Kidney tubule cell (primary cell): ENCODE data around the gene FAM161A.
A peak's percentile ranks its signal among the peaks of the same experiment; 100 is the strongest.
"Not testable (repeated sequence)": the region's sequence is repeated elsewhere in the genome, so short reads cannot be mapped to it uniquely, and the experiment has no call there.

Experiments
- DNase-seq: peaks from one replicate; pipeline ENCODE4 v3.0.0-alpha.2; 2018; ENCODE audit warnings: low spot score

The FAM161A gene, protein sequence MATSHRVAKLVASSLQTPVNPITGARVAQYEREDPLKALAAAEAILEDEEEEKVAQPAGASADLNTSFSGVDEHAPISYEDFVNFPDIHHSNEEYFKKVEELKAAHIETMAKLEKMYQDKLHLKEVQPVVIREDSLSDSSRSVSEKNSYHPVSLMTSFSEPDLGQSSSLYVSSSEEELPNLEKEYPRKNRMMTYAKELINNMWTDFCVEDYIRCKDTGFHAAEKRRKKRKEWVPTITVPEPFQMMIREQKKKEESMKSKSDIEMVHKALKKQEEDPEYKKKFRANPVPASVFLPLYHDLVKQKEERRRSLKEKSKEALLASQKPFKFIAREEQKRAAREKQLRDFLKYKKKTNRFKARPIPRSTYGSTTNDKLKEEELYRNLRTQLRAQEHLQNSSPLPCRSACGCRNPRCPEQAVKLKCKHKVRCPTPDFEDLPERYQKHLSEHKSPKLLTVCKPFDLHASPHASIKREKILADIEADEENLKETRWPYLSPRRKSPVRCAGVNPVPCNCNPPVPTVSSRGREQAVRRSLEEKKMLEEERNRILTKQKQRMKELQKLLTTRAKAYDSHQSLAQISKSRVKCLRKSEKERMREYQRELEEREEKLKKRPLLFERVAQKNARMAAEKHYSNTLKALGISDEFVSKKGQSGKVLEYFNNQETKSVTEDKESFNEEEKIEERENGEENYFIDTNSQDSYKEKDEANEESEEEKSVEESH

DNA sequence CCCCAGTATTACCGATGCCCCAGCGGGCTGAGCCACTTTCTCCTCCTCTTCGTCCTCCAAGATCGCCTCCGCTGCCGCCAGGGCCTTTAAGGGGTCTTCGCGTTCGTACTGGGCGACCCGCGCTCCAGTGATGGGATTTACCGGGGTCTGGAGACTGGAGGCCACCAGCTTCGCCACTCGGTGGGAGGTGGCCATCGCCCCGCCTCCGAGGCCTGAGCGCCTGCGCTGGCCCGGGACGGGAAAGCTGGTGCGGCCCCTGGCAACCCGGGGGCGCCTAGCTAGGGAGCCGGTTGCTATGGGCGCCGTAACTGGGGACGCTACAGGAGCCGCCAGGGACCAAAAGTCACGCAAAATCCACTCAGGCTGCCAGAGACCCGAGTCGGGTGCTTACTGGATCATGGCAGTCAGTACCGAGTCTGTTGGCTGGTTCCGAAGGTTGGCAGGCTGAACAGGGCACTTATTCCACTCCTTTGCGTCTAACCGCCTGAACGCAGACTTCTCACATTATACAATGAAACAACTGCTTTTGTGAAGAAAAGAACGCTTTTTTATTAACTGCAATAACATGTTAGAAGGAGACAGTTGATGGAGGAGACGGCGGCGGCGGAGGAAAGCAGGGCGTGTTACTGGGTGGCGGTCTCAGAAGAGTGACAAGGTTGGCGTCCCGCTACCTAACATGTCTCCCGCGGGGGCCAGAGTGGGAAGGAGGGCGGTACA lies at the start of gene FAM161A:
Gene FAM161A, minus strand, starts transcription at position 214 of the 717 bp plus-strand sequence. Its CDS starts 19 bp downstream, at position 195.
- DNase-seq, result peak; percentile 86

DNA sequence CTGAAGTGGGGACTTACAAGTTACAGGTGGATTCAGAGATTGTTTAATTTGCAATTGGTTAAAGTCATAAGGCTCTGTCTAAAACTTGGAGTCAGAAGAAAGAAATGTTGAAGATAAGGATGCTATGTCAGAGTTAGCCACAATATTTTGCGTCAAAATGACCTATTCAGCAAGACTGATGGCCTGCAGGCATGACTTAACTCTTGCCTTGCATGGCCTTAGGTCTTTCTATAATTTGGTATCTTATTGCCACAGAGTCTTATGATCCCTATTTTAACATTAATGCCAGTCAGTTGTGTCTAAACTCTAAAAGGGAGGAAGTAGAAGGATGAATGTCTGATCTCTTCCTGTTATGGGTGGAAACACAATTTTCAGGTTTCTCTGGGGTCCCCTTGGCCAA lies 46.4 kb upstream of the FAM161A start:
- no peak for DNase-seq

DNA sequence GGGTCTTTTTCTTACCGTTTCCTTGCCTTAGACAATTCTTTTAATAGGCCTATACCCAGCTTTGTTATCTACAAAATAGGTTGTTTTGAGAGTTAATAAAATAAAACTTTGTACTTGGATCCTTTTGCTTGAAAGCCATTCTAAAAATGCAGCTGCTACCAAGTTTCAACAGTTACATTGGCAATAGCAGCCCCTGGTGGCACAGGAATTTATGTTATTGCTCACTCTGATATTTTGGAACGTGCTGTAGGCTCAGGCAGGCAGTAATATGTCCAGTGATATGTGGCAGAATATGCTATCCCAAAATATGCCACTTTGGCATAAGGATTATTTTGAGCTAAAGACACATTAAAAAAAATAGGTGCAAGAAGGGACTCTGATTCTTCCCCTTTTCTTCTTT lies 45.0 kb upstream of the FAM161A start:
- peak; percentile 26 for DNase-seq

DNA sequence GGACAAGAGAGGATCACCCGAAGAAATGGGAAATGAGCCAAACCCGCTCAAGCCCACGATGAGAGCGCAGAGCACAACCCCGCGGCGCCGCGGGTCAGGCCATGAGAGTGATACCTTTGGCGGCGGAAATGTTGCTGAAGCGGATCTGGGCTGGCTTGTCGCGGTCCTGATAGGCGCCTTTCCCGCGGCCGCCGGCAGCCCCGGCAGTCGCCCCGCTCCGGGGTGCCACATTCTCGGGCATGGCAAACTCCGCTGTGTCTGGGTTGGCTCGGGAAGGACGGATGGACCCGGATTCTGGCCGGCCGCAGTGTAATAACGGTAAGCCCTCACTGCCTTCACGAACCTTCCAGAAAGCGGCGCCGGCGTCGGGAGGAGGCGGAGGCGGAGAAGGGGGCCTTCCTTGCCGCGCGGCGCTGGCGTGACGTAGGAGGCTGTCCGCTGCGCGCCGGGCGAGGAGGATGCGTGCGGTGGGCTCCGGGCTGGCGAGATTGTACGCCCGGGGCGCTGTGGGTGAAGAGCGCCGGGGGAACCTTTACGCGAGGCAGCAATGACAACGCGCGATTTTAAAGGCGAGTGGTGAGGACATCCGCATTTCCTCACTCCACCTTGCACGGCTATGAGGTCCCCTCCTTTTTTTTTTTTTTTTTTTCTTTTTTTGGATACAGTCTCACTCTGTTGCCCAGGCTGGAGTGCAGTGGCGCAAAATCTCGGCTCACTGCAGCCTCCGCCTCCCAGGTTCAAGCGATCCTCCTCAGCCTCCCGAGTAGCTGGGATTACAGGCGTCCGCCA lies 34.6 kb upstream of the FAM161A start, which contains the start of gene CCT4:
Gene CCT4, minus strand, starts transcription at position 390 of the 789 bp plus-strand sequence. Its CDS starts 149 bp downstream, at position 241.
- DNase-seq, result peak; percentile 90

DNA sequence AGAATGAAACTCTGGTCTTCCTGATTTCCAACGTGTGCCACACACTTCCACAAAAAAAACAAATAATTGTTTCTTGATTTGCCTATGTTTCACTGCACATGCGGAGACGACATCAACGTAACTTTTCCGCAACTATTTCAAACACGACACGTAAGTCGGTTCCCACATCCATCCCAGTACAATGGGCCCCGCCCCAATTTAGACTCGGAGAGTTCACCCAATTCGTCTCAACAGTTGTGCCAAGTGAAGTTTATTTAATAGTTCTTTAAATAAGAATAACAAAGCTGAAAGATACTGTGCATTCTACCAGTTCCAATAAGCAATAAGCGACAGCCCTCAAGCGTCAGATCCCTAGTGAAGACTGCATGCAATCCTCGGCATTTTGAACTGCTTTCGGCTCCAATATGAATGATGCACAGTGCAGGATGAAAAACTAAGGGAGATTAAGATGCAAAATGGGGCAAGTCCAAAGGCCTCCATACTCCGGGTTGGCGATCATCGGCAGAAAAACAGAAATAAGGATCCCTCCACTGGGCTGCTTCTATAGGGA lies 33.9 kb upstream of the FAM161A start:
- DNase-seq, result peak; percentile 40

DNA sequence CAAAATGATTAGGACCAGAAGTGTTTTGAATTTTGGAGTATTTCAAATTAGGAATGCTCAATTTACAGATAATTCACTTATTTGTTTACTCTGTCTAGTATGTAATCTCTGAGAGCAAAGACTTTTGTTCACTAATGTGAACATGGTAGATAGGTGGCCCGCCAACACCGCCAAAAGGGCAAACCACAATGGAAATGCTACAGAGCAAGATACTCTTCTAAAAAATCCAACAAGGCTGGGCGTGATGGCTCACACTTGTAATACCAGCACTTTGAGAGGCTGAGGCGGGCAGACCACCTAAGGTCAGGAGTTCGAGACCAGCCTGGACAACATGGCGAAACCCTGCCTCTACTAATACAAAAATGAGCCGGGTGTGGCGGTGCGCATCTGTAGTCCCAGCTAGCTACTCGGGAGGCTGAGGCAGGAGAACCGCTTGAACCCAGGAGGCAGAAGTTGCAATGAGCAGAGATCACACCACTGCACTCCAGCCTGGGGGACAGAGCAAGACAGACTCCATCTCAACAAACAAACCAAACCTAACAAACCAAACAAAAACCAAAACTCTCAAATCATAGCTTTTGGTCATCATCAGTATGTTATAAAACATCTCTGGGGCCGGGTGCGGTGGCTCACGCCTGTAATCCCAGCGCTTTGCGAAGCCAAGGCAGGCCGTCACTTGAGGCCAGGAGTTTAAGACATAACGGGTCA lies 32.2 kb upstream of the FAM161A start:
- no peak for DNase-seq

DNA sequence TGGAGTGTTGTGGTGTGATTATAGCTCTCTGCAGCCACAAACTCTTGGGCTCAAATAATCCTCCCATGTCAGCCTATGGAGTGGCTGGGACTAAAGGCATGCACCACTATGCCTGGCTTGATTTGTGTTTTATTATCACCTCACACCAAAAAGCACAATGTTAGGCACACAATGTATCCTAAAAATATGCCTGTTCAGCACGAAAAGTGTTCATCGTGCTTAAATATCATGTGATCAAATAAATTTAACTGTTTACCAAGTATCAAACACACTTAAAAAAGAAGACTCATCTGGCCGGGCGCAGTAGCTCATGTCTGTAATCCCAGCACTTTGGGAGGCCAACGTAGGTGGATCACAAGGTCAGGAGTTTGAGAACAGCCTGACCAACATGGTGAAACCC lies 29.0 kb upstream of the FAM161A start:
- no peak for DNase-seq

DNA sequence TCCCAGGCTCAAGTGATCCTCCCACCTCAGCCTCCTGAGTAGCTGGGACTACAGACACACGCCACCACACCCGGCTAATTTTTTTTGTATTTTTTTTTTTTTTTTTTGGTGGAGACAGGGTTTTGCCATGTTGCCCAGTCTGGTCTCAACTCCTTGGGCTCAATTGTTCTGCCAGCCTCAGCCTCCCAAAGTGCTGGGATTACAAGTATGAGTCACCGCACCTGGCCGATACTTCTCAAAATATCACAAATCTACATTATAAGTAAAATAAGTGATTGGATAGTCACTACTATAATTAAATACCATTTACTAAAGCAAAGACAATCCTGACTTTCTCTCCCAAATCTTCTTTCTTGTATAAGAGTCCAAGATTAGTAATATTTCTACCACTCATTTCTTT lies 25.5 kb upstream of the FAM161A start:
- not testable (repeated sequence) for DNase-seq

DNA sequence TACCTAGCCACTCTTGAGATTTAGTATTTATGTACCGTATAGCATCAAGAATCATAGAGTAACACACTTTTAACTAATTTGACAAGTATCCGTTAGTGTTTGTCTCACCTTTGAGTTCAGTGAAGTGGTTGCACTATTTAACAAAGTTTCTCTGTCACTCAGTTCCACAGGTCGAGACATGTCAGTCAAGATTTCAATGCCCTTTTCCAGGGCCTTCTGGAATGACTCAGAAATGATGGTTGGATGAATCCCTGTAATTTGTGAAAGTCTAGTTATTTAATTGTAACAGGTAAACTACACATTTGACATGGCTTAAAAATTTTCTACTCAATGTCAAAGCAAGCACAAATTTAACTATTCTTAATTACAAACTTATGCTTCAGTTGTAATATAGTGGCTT lies 24.9 kb upstream of the FAM161A start:
- DNase-seq, result peak; percentile 39

DNA sequence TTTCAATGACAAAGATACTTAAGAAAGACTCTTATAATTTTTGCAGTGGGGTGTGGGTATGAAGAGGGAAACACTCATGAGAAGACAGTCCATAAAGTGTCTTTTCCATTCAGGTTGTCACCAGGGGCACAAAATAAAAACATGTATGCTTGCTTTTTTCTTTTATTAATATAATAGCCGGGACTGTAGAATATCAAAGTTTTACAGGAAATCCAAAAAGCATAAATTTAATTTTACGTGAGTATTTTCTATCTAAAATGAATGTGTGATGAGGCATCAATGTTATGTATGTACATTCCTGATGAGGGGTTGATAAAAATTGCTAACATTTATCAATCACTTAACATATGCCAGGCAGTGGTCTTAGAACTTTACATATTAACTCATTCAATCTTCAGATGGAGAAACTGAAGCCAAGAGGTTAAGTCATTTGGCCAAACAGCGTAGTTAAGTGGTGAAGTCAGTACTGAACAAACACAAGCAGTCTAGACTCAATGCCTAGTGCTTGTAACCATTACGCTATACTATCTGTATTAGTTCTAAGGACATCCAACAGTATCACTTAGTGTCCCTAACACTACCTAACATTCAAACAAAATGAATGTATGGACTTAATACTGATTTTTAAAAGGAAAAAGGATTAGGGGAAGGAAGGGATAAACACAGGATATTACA lies 23.8 kb upstream of the FAM161A start:
- no peak for DNase-seq

DNA sequence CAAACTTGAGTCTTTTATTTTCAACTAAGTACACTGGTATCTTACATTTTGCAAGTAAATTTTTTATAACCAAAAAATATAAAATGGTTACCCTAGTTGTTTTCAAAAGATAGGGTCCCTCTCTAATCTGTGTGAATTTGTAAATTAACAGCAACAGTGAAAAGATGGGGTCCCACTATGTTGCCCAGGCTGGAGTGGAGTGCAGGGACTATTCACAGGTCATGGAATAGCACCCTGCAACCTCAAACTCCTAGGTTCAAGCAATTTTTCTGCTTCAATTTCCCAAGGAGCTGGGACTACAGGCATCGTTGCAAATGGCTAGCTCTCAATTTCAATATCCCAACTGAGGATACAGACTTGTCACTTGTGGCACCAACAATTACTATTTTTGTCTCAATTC lies 22.5 kb upstream of the FAM161A start:
- no peak for DNase-seq

DNA sequence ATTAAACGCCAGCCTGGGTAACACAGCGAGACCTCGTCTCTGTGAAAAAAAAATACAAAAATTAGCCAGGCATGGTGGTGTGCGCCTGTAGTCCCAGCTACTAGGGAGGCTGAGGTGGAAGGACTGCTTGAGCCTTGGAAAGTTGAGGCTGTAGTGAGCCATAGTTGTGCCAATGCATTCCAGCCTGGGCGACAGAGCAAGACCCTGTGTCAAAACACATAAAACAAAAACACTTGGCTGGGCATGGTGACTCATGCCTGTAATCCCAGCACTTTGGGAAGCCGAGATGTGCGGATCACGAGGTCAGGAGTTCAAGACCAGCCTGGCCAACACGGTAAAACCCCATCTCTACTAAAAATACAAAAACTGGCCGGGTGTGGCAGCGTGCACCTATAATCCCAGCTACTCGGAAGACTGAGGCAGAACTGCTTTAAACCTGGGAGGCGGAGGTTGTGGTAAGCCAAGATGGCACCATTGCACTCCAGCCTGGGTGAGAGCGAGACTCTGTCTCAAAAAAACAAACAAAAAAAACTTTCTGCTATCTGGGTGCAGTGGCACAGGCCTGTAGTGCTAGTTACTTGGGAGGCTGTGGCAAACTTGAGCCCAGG lies 12.7 kb upstream of the FAM161A start:
- DNase-seq, result not testable (repeated sequence)

DNA sequence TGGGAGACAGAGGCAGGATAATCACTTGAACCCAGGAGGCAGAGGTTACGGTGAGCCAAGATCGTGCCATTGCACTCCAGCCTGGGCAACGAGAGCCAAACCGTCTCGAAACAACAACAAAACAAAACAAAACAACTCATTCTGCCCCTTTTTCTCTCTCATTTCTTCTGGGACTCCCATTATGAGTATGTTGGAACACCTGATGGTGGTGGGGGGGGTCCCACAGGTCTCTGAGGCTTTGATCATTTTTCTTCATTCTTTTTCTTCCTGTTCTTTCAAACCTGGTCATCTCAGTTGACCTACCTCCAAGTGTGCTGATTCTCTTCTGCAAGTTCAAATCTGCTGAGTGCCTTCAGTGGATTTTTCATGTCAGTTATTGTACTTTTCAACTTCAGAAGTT lies 8.2 kb upstream of the FAM161A start:
- no peak for DNase-seq

DNA sequence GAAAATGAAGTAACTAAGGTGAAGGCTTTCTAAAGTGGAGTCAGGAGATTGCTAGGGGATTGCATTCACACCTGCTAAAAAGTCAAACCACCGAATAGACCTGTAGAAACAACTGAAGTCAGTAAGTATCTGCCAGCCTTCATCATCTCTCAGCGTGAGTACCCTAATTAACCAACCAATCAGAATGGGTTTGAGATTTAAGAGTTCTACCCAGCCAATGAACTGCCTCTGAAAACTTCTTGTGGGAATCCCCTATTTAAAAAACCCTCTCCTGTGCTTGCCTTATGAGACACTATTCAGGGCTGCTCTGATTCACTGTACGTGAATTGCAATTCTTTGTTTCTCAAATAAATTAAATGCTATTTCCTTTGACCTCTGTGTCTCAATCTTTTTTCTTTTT lies 3.4 kb upstream of the FAM161A start:
- no peak for DNase-seq

DNA sequence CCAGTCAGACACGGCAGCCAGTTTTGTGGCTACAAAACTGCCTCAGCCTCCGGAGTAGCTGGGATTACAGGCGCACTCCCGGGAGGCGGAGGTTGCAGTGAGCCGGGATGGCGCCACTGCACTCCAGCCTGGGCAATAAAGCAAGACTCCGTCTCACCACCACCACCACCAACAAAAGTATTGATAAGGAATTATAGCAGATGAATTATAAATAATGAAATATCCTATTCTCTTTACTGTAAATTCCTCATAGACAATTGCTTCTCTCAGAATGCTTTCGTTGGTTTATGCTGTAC lies 1.4 kb upstream of the FAM161A start:
- DNase-seq, result no peak

DNA sequence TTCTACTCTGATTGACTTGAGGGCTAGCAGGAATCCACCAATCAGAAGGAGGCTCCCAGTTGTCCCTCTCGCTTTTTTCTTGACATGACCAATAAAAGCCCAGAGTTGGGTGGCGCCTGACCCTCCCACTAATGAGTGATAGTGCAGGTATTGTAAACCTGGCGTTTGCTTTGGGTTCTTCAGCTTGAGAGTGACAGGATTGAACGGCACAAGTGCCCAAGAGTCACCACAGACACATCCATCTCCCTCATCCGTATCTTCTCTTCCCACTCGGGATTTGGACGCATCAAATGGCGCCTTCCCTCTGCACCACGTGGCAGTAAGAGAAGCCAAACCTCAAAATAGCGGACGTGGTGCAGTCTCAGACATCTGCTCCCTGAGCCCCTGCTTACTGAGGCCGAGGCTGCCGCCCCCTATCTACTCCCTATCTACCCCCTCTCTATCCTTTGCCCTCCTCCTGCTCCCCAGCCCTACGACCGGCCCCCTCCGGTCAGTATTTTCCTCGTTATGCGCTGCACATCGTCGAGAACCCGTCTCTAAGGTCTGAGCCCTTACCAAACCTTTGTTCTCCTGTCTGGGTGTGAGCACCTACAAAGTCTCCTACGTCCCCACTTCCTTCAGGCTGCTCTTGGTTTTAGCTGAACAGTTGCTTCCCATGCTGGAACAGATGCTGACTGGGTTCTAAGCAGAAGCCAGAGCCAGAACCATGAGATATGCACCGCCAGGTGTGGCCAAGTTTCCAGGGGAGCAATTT lies 881 bp upstream of the FAM161A start:
- DNase-seq, result peak; percentile 98

DNA sequence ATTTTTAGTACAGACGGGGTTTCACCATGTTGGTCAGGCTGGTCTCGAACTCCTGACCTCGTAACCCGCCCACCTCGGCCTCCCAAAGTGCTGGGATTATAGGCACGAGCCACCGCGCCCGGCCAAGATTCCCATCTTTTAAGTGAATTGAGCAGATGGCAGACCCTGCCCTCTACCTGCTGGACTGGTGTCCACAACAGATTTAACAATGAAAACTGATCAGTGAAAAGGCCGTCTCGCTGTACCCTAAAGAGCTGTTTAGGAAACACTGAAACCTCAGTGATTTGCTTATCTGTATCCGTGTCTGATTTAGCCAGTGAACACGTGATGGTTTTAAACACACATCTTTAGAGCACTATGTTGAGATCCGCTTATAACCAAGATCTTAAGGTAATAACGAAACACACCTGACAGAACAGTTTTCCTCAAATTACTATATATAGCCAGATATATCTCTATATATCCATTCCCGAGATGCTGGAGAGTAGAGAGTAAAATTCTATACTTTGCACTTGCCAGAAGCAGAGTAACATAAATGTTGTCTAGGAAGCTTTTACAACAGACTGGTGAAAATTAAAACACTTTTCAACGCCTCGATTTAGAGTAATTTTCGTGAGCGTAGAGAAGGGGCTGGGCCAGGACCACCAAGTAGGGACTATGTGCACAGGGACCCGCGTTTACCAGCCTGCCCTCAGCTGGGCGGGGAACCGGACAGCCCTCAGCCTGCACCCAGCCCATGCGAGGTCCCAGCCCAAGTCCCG lies 594 bp downstream of the FAM161A start:
- peak; percentile 70 for DNase-seq

DNA sequence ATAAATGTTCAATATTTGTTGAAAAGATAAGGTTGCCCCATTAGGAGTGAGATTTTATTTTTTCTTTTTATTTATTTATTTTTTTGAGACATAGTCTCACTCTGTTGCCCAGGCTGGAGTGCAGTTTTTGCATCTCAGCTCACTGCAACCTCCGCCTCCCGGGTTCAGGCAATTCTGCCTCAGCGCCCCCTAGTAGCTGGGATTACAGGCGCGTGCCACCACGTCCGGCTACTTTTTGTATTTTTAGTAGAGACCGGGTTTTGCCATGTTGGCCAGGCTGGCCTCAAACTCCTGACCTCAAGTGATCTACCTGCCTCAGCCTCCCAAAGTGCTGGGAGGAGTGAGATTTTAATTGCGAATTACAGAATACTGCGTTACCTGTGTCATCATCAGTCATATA lies 2.6 kb downstream of the FAM161A start:
- DNase-seq, result not testable (repeated sequence)

DNA sequence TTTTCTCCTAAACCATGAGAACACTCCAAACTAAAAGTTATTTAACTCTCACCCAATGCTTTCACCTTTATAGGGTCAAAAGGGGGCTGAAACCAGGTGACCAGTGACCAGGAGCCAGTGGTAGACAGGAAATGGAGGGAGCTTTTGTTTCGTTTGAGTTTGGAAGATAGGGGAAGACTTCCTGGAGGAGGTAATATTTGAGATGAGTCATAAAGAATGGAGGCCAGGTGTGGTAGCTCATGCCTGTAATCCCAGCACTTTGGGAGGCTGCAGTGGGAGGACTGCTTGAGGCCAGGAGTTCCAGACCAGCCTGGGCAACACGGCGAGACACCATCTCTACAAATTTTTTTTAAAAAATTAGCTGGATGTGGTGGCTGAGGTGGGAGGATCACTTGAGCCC lies 8.5 kb downstream of the FAM161A start:
- DNase-seq, result no peak
